ENCODE data around the gene TOPAZ1. TPM values are rescaled to one million over a fixed set of nuclear protein-coding genes. Genes with fewer than 3 reads are reported as not detected.

Gene TOPAZ1
- total RNA-seq, 1 experiment from 2014 or later, result not detected

DNA sequence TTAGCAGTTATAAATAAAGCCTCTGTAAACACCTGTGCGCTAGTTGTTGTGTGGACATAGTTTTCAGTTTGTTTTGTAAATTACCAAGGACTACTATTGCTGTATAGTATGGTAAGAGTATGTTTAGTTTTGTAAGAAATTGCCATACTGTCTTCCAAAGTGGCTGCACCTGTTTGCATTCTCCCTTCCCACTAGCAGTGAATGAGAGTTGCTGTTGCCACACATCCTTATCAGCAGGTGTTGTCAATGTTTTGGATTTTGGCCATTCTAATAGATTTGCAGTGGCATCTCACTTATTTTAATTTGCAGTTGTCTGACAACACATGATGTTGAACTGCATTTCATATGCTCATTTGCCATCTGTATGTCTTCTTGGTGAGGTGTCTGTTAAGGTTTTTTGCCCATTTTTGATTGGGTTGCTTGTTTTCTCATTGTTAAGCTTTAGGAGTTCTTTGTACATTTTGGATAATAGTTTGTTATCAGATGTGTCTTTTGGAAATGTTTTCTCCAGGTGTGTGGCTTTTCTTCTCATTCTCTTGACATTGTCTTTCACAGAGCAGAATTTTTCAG lies 111.8 kb downstream of the TOPAZ1 start:
- Histone ChIP-seq H2BK20ac (ENCODE audit: low read depth, low read length, poor library complexity, severe bottlenecking) (no peak overlapping the region), H3K27ac (ENCODE audit: insufficient read length, low read depth, low read length) (no peak overlapping the region), H2BK12ac (ENCODE audit: insufficient read length, low read depth, low read length) (no peak overlapping the region), H3K9me3 (ENCODE audit: control insufficient read depth, low read depth, low read length) (no peaks in the 10 kb centered on the region), H3K14ac (ENCODE audit: insufficient read depth, low read length) (no peak overlapping the region), H3K79me1 (ENCODE audit: insufficient read depth, low read depth, low read length, poor library complexity, severe bottlenecking) (peaks cover 3% of the 10 kb centered on the region), H3K4me2 (ENCODE audit: insufficient read depth, insufficient read length, low read length) (no peak overlapping the region), H3K9ac (ENCODE audit: extremely low read depth, insufficient read length, low read length) (no peak overlapping the region), H2BK5ac (ENCODE audit: insufficient read length, low read length) (no peak overlapping the region), H2BK120ac (ENCODE audit: low read depth, low read length, poor library complexity, severe bottlenecking) (no peak overlapping the region), H3K4me1 (ENCODE audit: insufficient read depth, low read length) (no peaks in the 10 kb centered on the region), H3K18ac (ENCODE audit: insufficient read length, low read depth, low read length) (no peak overlapping the region), H3K23ac (ENCODE audit: insufficient read length, low read depth, low read length) (no peak overlapping the region), H3K4ac (ENCODE audit: low read depth, low read length) (no peak overlapping the region), H3T11ph (ENCODE audit: low read length) (no peak overlapping the region), H4K91ac (ENCODE audit: insufficient read length, low read depth, low read length) (no peak overlapping the region), H2AK5ac (ENCODE audit: insufficient read length, low read length) (no peak overlapping the region), H3K56ac (ENCODE audit: insufficient read length, low read depth, low read length) (no peak overlapping the region), H4K8ac (replicated peaks; ENCODE audit: insufficient read length, low read depth, low read length) (no peak overlapping the region), H3K23me2 (ENCODE audit: insufficient read length, low read depth, low read length, poor library complexity, severe bottlenecking) (no peaks in the 10 kb centered on the region), H3K27me3 (ENCODE audit: insufficient read depth, low read length) (no peaks in the 10 kb centered on the region), H4K20me1 (ENCODE audit: control insufficient read depth, insufficient read depth, insufficient read length) (no peaks in the 10 kb centered on the region), H2AFZ (ENCODE audit: low read length) (no peak overlapping the region), H4K5ac (ENCODE audit: insufficient read length, low read depth, low read length) (no peak overlapping the region), H3K79me2 (ENCODE audit: insufficient read depth, low read length) (no peaks in the 10 kb centered on the region), H2BK15ac (ENCODE audit: low read depth, low read length) (no peak overlapping the region)
- H3K4me1 Mint-ChIP-seq, result peaks cover 31 to 33% of the 10 kb centered on the region in 2 experiments
- H3K27ac Mint-ChIP-seq, result no peak overlapping the region
- TF ChIP-seq, protein P1, sequence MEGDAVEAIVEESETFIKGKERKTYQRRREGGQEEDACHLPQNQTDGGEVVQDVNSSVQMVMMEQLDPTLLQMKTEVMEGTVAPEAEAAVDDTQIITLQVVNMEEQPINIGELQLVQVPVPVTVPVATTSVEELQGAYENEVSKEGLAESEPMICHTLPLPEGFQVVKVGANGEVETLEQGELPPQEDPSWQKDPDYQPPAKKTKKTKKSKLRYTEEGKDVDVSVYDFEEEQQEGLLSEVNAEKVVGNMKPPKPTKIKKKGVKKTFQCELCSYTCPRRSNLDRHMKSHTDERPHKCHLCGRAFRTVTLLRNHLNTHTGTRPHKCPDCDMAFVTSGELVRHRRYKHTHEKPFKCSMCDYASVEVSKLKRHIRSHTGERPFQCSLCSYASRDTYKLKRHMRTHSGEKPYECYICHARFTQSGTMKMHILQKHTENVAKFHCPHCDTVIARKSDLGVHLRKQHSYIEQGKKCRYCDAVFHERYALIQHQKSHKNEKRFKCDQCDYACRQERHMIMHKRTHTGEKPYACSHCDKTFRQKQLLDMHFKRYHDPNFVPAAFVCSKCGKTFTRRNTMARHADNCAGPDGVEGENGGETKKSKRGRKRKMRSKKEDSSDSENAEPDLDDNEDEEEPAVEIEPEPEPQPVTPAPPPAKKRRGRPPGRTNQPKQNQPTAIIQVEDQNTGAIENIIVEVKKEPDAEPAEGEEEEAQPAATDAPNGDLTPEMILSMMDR (conservative IDR thresholded peaks at IDR 0.05), result no peak
- DNase-seq, result no peak
- peaks cover 3 to 17% (median 4%) of the 10 kb centered on the region in 3 experiments; a peak in 5 of 7 replicates for H3K36me3 Mint-ChIP-seq (ENCODE audit: insufficient read depth in 1 of 3, low read depth in 3 of 3)
- no peaks in the 10 kb centered on the region for H3K9me3 Mint-ChIP-seq
- no CpG with 5 or more reads among the region's 1 CpG for WGBS (ENCODE audit: extremely low coverage, insufficient read length, low lambda C conversion rate)
- H3K4me3 Mint-ChIP-seq, result no peak overlapping the region
- no peaks in the 10 kb centered on the region for H3K27me3 Mint-ChIP-seq (ENCODE audit: low read depth)
